ENCODE data around the gene IZUMO4. TPM values are rescaled to one million over a fixed set of nuclear protein-coding genes. Genes with fewer than 3 reads are reported as not detected.

IZUMO4 gene
- total RNA-seq, 1 donor from 2014 or later = 2.8 TPM

DNA sequence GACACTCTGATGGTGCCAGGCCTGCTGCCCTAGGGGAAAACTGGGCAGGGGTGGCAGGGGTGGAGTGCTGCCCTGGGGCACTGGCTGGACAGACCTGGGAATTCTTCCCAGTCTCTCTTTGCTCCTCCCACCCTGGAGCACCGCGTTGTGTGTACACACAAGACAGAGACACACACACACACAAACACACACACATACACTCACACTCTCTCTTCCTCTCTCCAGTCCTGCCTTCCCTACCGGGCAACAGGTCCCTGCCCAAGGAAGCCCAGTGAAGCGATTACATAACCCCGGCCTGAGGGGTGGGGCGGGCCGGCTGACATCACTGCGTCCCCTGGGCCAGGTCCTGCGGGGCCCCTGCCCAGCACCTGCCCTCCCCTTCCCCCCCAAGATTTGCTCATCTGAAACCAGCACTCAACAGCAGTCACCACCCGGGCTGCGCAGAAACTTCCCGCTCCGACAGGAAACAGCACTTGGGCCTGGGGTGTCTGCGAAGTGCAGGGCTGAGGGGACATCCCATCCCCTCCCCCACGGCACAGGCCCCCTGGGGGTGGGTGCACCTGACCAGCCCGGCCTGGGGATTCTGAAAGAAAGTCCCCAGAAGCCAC, 46.9 kb upstream of the IZUMO4 start:
- Histone ChIP-seq H3K9me3 (replicated peaks) (no peaks in the 10 kb centered on the region), H3K36me3 (peaks cover 37% of the 10 kb centered on the region), H3K4me3 (peak overlapping the region; percentile 96), H3K4me1 (peaks cover 89% of the 10 kb centered on the region), H3K27me3 (ENCODE audit: low read depth) (no peaks in the 10 kb centered on the region), H3K27ac (replicated peaks) (peak overlapping the region; percentile 100)
- intact Hi-C loops (cut with micrococcal nuclease) = no loop called here
- peak; percentile 83 for DNase-seq
- no peak for TF ChIP-seq CTCF (IDR thresholded peaks at IDR 0.05; ENCODE audit: borderline replicate concordance)

DNA sequence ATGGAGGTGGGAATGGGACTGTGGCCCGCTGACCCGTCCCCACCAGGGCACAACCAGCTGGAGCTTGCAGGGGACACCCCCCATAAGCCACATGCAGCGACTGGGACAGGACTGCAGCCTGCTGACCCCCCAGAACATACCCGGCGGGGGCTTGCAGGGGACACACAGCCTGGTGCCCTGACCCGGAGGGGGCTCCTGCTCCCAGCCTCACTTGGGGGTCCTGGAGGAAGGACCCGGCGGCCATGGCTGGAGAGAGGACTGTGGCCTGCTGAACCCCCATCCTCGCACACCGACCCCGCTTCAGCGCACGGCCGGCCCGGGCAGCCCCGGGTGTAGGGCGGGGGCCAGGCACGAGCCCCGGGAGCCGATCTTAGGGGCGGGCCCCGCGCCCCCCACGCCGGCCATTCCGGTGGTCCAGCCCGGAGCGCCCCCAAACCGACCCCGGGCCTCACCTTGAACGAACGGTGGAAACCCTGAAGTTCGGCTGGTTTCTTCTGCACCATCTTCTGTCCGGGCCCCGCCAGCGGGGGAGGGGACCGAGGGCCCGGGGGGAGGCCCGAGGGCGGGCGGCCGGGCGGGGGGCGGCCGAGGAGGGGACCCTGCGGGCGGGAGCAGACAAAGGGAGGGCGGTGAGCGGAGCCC, 46.2 kb upstream of the IZUMO4 start:
- peaks cover 89% of the 10 kb centered on the region for H3K4me1 ChIP-seq
- H3K36me3 ChIP-seq = peaks cover 32% of the 10 kb centered on the region
- peak overlapping the region; percentile 100 for H3K27ac ChIP-seq (replicated peaks)
- intact Hi-C loops (cut with micrococcal nuclease) = no loop called here
- DNase-seq = no peak
- TF ChIP-seq CTCF (IDR thresholded peaks at IDR 0.05; ENCODE audit: borderline replicate concordance) = no peak
- H3K27me3 ChIP-seq (ENCODE audit: low read depth) = no peaks in the 10 kb centered on the region
- H3K4me3 ChIP-seq = peak overlapping the region; percentile 96
- no peaks in the 10 kb centered on the region for H3K9me3 ChIP-seq (replicated peaks)

GRCh38 chr19:2050991-2051772, 45.5 kb upstream of the IZUMO4 start, which contains the start of gene MKNK2:
Gene MKNK2, minus strand, starts transcription at chr19:2051244. Its CDS starts 393 bp downstream, at chr19:2050851.
- DNase-seq = peak; percentile 92
- intact Hi-C loops (cut with micrococcal nuclease) = no loop called here
- TF ChIP-seq CTCF (IDR thresholded peaks at IDR 0.05; ENCODE audit: borderline replicate concordance) = peak; percentile 53
- Histone ChIP-seq H3K27ac (replicated peaks) (peak within 1 kb of the TSS; percentile 100), H3K36me3 (peaks cover 25% of the 10 kb centered on the region), H3K4me1 (peaks cover 89% of the 10 kb centered on the region), H3K27me3 (ENCODE audit: low read depth) (no peaks in the 10 kb centered on the region), H3K4me3 (peak within 1 kb of the TSS; percentile 96), H3K9me3 (replicated peaks) (no peaks in the 10 kb centered on the region)

DNA sequence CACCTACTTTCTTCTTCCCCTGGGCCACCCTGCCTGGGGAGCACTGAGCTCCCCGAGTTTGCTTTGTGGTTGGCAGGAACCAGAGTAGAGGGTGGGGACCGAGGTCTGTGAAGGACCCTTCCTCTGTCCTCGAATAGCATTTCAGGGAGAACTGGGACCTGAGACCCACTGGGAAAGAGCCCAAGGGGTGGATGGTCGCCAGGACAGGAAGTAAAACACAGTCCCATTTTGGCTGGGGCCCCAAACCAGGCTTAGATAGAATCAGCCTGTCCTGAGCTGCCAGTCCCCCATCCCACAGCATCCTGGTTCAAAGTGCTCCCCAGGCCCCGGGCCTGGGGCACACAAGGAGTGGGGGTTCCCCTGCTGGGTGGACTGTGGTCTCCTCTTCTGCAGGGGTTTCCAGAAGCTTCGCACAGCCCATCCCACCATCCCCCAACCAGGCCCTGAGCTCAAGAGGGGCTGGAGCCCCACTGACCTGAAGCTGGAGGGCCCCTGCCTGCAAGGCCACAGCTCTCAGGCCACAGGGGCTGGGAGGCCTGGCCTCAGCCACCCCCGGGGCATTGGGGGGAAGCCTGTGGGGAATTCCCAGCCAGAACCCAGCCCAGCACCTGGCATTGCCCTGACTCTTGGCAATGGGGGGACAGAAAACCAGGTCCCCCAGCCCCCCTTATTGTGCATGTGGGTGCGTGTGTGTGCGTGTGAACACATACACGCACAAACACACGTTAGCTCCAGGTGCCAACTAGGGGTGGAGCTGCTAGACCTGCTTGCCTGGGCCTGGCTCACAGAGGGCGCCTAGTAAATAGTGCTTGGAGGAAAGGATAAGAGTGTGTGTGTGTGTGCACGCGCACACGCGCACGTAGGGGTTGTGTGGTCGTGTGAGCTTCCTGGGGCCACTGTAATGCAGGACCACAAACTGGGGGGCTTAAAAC, 44.7 kb upstream of the IZUMO4 start:
- H3K36me3 ChIP-seq = peaks cover 16% of the 10 kb centered on the region
- peaks cover 87% of the 10 kb centered on the region for H3K4me1 ChIP-seq
- DNase-seq = peak; percentile 72
- H3K9me3 ChIP-seq (replicated peaks) = no peaks in the 10 kb centered on the region
- H3K27me3 ChIP-seq (ENCODE audit: low read depth) = no peaks in the 10 kb centered on the region
- peak overlapping the region; percentile 100 for H3K27ac ChIP-seq (replicated peaks)
- peak overlapping the region; percentile 96 for H3K4me3 ChIP-seq
- intact Hi-C loops (cut with micrococcal nuclease) = no loop called here
- no peak for TF ChIP-seq CTCF (IDR thresholded peaks at IDR 0.05; ENCODE audit: borderline replicate concordance)

All from left ventricle myocardium inferior (tissue), 1 donor.